ENCODE data around the gene KMT2A.

The KMT2A gene

GRCh38 chr11:118488480-118489109, 52.3 kb downstream of the KMT2A start:
- DNase-seq = peak; percentile 82

DNA sequence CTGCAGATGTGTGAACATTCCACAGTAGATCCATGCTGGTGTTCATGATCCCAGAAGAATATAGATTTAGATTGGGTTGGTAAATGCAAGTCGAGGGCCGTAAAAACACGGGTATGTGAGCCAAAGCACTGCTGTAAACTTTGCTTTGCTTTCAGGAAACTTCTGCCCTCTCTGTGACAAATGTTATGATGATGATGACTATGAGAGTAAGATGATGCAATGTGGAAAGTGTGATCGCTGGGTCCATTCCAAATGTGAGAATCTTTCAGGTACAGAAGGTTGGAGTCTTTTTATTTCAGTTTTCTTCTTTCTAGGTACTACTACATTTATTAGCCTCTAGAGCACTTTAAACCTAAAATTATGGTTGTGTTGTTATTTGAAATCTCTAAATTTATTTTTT, 54.7 kb downstream of the KMT2A start:
- no peak for DNase-seq

DNA sequence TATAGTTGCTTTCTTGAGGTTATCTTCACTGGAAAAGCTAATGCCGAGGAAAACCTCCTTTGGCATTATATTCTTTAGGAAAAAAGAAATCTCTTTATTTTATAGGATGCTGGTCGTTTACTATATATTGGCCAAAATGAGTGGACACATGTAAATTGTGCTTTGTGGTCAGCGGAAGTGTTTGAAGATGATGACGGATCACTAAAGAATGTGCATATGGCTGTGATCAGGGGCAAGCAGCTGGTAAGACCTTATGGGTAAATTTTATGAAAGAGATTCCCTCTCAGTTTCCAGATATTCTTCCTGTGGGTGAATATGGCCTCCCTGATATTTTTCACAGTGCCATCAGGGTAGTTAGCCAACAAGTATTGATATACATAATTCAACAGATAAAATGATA, 61.5 kb downstream of the KMT2A start:
- no peak for DNase-seq

DNA sequence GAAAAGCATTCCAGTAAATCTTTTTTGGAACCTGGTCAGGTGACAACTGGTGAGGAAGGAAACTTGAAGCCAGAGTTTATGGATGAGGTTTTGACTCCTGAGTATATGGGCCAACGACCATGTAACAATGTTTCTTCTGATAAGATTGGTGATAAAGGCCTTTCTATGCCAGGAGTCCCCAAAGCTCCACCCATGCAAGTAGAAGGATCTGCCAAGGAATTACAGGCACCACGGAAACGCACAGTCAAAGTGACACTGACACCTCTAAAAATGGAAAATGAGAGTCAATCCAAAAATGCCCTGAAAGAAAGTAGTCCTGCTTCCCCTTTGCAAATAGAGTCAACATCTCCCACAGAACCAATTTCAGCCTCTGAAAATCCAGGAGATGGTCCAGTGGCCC, 66.9 kb downstream of the KMT2A start:
- DNase-seq = no peak

DNA sequence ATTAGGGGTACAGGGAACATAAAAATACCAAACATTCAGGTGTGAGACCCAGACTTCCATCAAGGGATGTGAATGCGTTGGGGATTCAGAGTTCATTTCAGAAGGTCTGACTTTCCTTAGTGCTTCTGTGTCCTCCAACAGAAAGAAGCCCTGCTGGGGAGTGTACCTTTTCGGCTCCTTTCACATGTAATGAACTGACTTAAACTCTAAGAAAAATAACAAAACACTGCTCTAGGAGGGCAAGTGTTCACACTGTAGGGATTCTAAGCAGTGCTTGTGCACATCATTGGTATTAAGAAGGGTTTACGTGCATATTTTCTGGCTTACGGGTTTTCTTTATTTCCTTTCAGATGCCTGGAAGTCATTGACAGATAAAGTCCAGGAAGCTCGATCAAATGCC, 75.3 kb downstream of the KMT2A start:
- DNase-seq = no peak

DNA sequence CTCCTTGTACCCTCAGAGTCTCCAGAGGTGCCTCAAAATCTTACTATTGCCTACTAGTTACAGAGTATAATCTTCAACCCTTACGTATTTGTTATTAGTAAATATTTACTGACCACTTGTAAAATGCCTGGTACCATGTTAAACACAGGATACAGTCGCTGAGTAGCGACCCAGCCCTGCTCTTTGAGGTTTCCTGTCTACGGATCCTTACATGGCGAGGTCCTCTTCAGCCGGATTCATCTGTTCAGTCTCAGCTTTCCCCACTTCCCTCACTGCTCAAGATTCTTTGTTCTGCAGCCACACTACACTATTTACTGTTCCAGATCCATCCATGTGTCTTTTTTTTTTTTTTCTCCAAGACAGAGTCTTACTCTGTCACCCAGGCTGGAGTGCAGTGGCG, 77.8 kb downstream of the KMT2A start:
- DNase-seq = no peak

DNA sequence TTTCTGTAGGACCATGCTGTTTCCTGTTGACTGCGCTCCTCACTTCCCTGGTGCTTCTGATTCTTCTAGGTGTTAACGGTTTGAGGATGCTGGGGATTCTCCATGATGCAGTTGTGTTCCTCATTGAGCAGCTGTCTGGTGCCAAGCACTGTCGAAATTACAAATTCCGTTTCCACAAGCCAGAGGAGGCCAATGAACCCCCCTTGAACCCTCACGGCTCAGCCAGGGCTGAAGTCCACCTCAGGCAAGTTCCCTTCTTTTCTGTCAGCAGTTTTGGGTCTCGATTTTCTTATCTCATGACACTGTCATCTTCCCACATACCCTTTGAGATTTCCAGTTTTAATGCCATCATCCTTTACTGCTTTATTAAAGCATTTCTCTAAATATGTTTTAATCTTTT, 83.3 kb downstream of the KMT2A start:
- DNase-seq = no peak

GRCh38 chr11:118521892-118522311, 85.6 kb downstream of the KMT2A start:
- no peak for DNase-seq

DNA sequence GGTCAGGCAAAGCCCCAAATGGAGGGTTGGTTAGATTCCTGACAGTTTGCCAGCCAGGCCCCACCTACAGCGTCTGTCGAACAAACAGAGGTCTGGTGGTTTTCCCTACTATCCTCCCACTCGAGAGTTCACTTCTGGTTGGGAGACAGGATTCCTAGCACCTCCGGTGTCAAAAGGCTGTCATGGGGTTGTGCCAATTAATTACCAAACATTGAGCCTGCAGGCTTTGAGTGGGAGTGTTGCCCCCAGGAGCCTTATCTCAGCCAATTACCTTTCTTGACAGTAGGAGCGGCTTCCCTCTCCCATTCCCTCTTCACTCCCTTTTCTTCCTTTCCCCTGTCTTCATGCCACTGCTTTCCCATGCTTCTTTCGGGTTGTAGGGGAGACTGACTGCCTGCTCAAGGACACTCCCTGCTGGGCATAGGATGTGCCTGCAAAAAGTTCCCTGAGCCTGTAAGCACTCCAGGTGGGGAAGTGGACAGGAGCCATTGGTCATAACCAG, 86.3 kb downstream of the KMT2A start:
- DNase-seq = no peak

GRCh38 chr11:118524356-118524755, 88.1 kb downstream of the KMT2A start:
- no peak for DNase-seq

- no peak for DNase-seq
These were observed 88.6 kb downstream of the KMT2A start for GRCh38 chr11:118524757-118525470.

DNA sequence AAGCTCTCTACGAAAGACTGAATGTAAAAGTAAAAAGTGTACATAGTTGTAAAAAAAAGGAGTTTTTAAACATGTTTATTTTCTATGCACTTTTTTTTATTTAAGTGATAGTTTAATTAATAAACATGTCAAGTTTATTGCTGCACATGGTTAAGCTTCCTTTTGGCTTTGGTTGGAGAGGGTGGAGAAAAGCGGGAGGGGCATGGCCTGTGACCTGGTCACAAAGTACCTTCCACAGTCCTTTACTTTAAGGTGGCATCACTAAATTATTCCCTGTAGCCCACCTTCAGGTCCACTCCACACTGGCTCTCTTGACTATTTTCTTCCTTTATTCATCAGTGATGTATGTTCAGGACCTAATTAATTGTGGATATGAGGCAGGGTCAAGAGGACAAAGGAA, 90.4 kb downstream of the KMT2A start:
- no peak for DNase-seq

DNA sequence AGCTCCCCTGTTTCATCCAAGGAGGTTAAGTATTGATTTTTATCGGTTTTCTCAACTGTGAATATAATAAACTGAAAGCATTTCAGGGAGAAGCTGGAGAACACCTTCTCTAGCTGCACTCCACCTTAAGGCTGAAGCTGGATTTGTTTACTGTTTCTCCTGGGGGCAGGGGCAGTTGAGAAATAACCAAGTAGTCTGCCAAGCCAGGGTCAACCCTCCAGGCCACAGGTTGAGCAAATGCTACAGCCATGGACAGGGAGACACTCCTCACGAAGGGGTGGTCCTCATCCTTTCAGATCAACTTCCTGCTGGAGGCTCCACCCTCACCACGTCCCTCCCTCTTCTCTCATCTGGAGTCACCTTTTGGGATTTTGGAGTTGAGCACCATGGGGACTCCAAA, 90.8 kb downstream of the KMT2A start, which contains the start of gene TTC36:
TTC36 (plus strand) TSS at position 366 of the 400 bp plus-strand sequence; CDS start at position 387, 21 bp downstream.
- no peak for DNase-seq

DNA sequence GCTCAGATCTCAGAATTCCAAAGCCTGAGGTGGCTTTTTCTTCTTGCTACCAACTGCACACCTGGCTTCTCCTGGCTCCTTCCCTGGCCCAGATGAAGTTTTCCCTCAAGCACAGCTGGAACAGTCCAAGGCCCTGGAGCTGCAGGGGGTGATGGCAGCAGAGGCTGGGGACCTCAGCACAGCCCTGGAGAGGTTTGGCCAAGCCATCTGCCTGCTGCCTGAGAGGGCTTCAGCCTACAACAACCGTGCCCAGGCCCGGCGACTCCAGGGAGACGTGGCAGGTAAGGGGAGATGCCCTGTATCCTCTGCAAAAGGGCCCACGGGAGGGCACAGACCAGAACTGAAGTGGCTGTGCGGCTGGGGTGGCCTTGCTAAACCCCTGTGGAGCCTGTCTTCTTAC, 92.2 kb downstream of the KMT2A start:
- no peak for DNase-seq

- DNase-seq = no peak
These were observed 93.4 kb downstream of the KMT2A start for GRCh38 chr11:118529584-118530175.

DNA sequence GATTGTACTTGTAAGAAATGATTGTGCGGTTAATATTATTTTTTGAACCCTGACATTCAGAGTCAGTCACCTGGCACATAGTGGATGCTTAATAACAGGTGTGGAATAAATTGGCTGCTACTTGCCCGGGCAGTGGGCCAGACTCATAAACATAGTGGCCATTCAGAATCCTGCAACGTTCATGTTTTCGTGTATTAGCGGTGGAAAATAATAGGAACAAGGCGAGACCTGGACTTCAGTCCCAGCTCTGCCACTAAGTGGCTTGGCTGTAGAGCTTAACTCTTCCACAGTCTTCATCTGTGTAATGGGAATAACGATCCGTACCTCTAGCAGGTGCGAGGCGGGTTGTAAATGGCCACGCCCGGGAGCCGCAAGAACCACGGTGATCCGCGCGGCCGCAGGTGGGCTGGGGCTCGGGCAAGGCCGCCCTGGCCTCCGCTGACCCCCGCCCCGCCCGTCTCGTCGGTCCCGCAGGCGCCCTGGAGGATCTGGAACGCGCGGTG, 93.9 kb downstream of the KMT2A start:
- peak; percentile 16 for DNase-seq

DNA sequence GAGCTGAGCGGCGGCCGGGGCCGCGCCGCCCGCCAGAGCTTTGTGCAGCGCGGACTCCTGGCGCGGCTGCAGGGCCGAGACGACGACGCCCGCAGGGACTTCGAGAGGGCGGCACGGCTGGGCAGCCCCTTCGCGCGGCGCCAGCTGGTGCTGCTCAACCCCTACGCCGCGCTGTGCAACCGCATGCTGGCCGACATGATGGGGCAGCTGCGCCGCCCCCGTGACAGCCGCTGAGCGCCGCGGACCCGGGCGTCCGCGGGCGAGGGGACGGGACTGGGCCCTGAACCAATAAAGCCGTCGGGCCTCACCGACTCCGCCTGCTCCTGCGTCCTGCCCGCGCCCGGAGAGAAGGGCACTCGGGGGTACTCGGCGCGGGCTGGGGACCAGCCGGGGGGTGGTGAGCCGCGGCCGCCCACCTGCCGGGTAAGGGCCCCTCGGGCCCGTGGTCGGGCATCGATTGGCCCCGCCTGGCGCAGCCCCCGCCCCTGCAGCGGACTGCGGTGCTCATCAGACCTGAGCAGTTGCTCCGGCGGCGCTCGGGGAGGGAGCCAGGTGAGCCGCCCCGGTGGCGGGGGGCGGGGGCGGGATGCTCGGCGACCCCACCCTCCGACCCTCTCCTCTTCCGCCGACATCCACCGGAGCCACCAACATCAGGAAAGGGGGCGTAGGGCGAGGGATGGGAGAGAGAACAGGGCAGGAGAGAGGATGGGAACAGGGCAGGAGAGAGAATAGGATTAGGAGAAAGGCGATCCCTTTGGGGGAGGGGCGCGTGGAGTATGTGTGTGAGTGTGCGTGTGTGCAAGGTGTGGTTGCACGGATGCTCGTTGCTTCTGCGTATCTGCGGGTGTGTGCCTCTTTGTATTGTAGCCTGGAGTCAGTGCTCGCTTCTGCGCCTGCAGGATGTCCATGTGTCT, 94.6 kb downstream of the KMT2A start, which contains the start of gene TMEM25:
TMEM25 (plus strand) TSS at position 510 of the 914 bp plus-strand sequence. CDS start 610 bp downstream, outside the sequence.
- DNase-seq = peak; percentile 45

GRCh38 chr11:118531597-118532084, 95.3 kb downstream of the KMT2A start:
- DNase-seq = no peak

- no peak for DNase-seq
These were observed 95.8 kb downstream of the KMT2A start for GRCh38 chr11:118532091-118532490.

- DNase-seq = no peak
These were observed 96.8 kb downstream of the KMT2A start for GRCh38 chr11:118532852-118533768.

Measured in NCI-H2227 treated with DMSO at 0.1 percent for 48 hours (cell line).